Activated naive CD4-positive, alpha-beta T cell treated with anti-CD3 and anti-CD28 coated beads for 36 hours (primary cell): ENCODE results near the gene LENG9. TPM values are rescaled to one million over a fixed set of nuclear protein-coding genes. Genes with fewer than 3 reads are reported as not detected.

ENCODE experiments used
- total RNA-seq, 2 experiments: library from RNA; stranded (reverse); gene quantifications; one replicate each; pipeline ENCODE4 v1.2.3, GENCODE V29; 2021

The LENG9 gene
- total RNA-seq, 2 experiments from 2014 or later: 5.7 to 7.1 TPM

Other genes starting within 250 kb of the LENG9 start
- gene LILRB3, start 240.8 kb downstream of the LENG9 start, total RNA-seq: not detected
- gene LILRA6, start 221.0 kb downstream of the LENG9 start, total RNA-seq: not detected
- gene LILRB5, start 206.5 kb downstream of the LENG9 start, total RNA-seq: not detected
- gene LILRB2, start 182.7 kb downstream of the LENG9 start, total RNA-seq: not detected
- not detected for gene LILRA5, start 150.6 kb downstream of the LENG9 start, total RNA-seq
- not detected for gene LILRA4, start 124.6 kb downstream of the LENG9 start, total RNA-seq
- 1 to 10 TPM; 5.2 to 5.7 TPM for gene LAIR1, start 98.8 kb downstream of the LENG9 start, total RNA-seq
- not detected for gene TTYH1, start 48.3 kb downstream of the LENG9 start, total RNA-seq
- 100 to 1,000 TPM; 171 to 175 TPM for gene LENG8, start 14.6 kb downstream of the LENG9 start, total RNA-seq
- not detected for gene CDC42EP5, start 9.5 kb upstream of the LENG9 start, total RNA-seq
- under 1 TPM; 0.45 to 0.69 TPM for gene LAIR2, start 39.1 kb upstream of the LENG9 start, total RNA-seq
- gene LILRA2, start 110.0 kb upstream of the LENG9 start, total RNA-seq: not detected
- gene LILRA1, start 129.9 kb upstream of the LENG9 start, total RNA-seq: not detected
- gene LILRB1, start 166.7 kb upstream of the LENG9 start, total RNA-seq: under 1 TPM in 1 of 2 experiments, not detected in 1; 0.36 TPM
- gene LILRB4, start 199.2 kb upstream of the LENG9 start, total RNA-seq: not detected